H1 (cell line): ENCODE measurements around the gene CDK5. TPM values are rescaled to one million over a fixed set of nuclear protein-coding genes. Genes with fewer than 3 reads are reported as not detected.
A peak's percentile ranks its signal among the peaks of the same experiment; 100 is the strongest.

Source experiments
- CREB1 ChIP-seq: IDR thresholded peaks from 2 replicates; pipeline ENCODE4 v1.6.1; 2012; ENCODE audit warnings: inconsistent platforms
- SIN3A ChIP-seq, 2 experiments: IDR thresholded peaks in 1 of 2; conservative IDR thresholded peaks in 1 of 2; 2 replicates each; pipeline ENCODE4 v1.6.1; 2011 to 2012; ENCODE audit warnings: low read length in 2 of 2, improper control_type of control experiment in 1 of 2, low read depth in 1 of 2, mild to moderate bottlenecking in 1 of 2
- polyA plus RNA-seq, 7 experiments: library from polyadenylated mRNA; depleted of rRNA in 3 of 7; stranded (reverse) in 5 of 7; unstranded in 2 of 7; fragments of >200 nt in 5 of 7; fragments of 200-250 nt in 2 of 7; gene quantifications; 1 replicate in 5 of 7; 2 replicates in 1 of 7; 4 replicates in 1 of 7; pipeline versions ENCODE4 v1.2.1 to v1.2.3, GENCODE V29; 2011 to 2013; ENCODE audit warnings: missing spikeins in 2 of 7, mixed read lengths in 2 of 7
- total RNA-seq: library from RNA; stranded (reverse); fragmentation: NEBNext Ultra II Directional; extraction: Animal tissue kit (Norgen Biotek cat#: 25700); gene quantifications from 2 replicates; pipeline ENCODE4 v1.2.1, GENCODE V29; 2021

The CDK5 gene
- total and polyA plus RNA-seq, 2 of the 8 experiments (the other 6 are each of a cell fraction or from before 2014, with no cell fraction given): 22.8 to 37.2 TPM

DNA sequence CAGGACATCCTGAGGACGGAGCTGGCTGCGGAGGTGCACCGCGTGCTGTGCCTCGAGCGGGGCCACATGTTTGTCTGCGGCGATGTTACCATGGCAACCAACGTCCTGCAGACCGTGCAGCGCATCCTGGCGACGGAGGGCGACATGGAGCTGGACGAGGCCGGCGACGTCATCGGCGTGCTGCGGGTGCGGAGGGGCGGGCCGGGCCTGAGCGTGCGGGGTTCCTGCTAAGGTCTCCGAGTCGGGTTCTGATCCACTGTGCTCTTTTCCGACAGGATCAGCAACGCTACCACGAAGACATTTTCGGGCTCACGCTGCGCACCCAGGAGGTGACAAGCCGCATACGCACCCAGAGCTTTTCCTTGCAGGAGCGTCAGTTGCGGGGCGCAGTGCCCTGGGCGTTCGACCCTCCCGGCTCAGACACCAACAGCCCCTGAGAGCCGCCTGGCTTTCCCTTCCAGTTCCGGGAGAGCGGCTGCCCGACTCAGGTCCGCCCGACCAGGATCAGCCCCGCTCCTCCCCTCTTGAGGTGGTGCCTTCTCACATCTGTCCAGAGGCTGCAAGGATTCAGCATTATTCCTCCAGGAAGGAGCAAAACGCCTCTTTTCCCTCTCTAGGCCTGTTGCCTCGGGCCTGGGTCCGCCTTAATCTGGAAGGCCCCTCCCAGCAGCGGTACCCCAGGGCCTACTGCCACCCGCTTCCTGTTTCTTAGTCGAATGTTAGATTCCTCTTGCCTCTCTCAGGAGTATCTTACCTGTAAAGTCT is 43.8 kb downstream of the CDK5 start (continued):
- TF ChIP-seq CREB1 (peak; percentile 95), SIN3A (conservative IDR thresholded peaks at IDR 0.05 in 1 of 2, IDR thresholded peaks at IDR 0.05 in 1 of 2; ENCODE audit: low read depth in 1 of 2, low read length in 2 of 2) (peak; percentile 41 to 69; a peak in 1 of 4 replicates)
